Left colon (tissue), 2 donors: ENCODE data around the gene BTG1. TPM values are rescaled to one million over a fixed set of nuclear protein-coding genes. Genes with fewer than 3 reads are reported as not detected.

Source experiments
- ATAC-seq: fragments of 200-7000 bp; cut with Tn5 transposase; one replicate; pipeline ENCODE4 v1.9.1; 2020; ENCODE audit warnings: mild to moderate bottlenecking, moderate library complexity
- DNase-seq, 2 donors: peaks; one replicate each; pipeline ENCODE4 v3.0.0-alpha.2; 2020
- intact Hi-C, 2 donors: fragments of 100-400 bp; cut with DNase I in 1 of 2; cut with micrococcal nuclease in 1 of 2; formaldehyde crosslinking; loops; one replicate each; pipeline versions ENCODE4 v1.11.2 to v1.14.0; 2022; cut with DNase I, micrococcal nuclease
- long read RNA-seq: library from polyadenylated mRNA; unstranded; transcript quantifications from one replicate; pipeline ENCODE4 v2.0.0, GENCODE V29; 2021
- total RNA-seq, 2 donors: library from RNA; stranded (reverse); fragmentation: NEBNext Ultra II Directional; extraction: Animal tissue kit (Norgen Biotek cat#: 25700); gene quantifications; one replicate each; pipeline ENCODE4 v1.2.1, GENCODE V29; 2021
- donor health status: DM: no; HTN: no; CAD: no.
- donor health status: DM: yes; HTN: yes; CAD: no.

BTG1 gene
- total RNA-seq, result 100 to 1,000 TPM; 144 to 182 TPM
- long read RNA-seq, full-length matches to known transcripts, result 67 of 70 reads
- long read RNA-seq, partial matches to known transcripts, result 0 of 70 reads
- long read RNA-seq, other reads (novel, unspliced or antisense), result 3 of 70 reads

- intact Hi-C loops, result loop anchor here in 1 of 2 donors (10.0 kb wide), 1 partner anchor 761 kb away; no protein-coding TSS in a partner anchor
- DNase-seq (peak; percentile 98 to 99), ATAC-seq (peak; percentile 78)
These were observed at the start of gene BTG1 for GRCh38 chr12:92145731-92146496. TSS of gene BTG1 (minus strand) at chr12:92145846. CDS start at chr12:92145535, 311 bp downstream.

- ATAC-seq (no peak), DNase-seq (no peak)
- intact Hi-C loops, result no loop called here
These were observed 48.9 kb upstream of the BTG1 start for GRCh38 chr12:92194561-92194960.

- DNase-seq, result no peak
- intact Hi-C loops, result no loop called here
These were observed 48.2 kb upstream of the BTG1 start for GRCh38 chr12:92193846-92194245.

GRCh38 chr12:92193063-92193462 is 47.4 kb upstream of the BTG1 start:
- intact Hi-C loops, result no loop called here
- no peak for ATAC-seq
- no peak for DNase-seq

More at GRCh38 chr12:92193846-92194245, 48.2 kb upstream of the BTG1 start:
- no peak for ATAC-seq

GRCh38 chr12:92192360-92192759 is 46.7 kb upstream of the BTG1 start:
- ATAC-seq, result no peak
- intact Hi-C loops, result no loop called here

GRCh38 chr12:92191061-92191460 is 45.4 kb upstream of the BTG1 start:
- ATAC-seq (no peak), DNase-seq (no peak)
- intact Hi-C loops, result no loop called here

More at GRCh38 chr12:92192360-92192759, 46.7 kb upstream of the BTG1 start:
- DNase-seq, result no peak

GRCh38 chr12:92188517-92189188 is 43.0 kb upstream of the BTG1 start:
- ATAC-seq (peak; percentile 44), DNase-seq (no peak)
- intact Hi-C loops, result no loop called here

GRCh38 chr12:92186038-92186470 is 40.4 kb upstream of the BTG1 start:
- intact Hi-C loops, result no loop called here

GRCh38 chr12:92185052-92185451 is 39.4 kb upstream of the BTG1 start:
- intact Hi-C loops, result no loop called here
- ATAC-seq, result no peak
- DNase-seq, result no peak

More at GRCh38 chr12:92186038-92186470, 40.4 kb upstream of the BTG1 start:
- DNase-seq (no peak), ATAC-seq (no peak)

GRCh38 chr12:92183575-92183974 is 37.9 kb upstream of the BTG1 start:
- no peak for DNase-seq
- intact Hi-C loops, result no loop called here
- peak; percentile 47 for ATAC-seq

- intact Hi-C loops, result no loop called here
- no peak for DNase-seq
- no peak for ATAC-seq
These were observed 32.7 kb upstream of the BTG1 start for GRCh38 chr12:92178340-92178739.

- no peak for DNase-seq
- intact Hi-C loops, result no loop called here
- no peak for ATAC-seq
These were observed 31.0 kb upstream of the BTG1 start for GRCh38 chr12:92176646-92177045.

- DNase-seq (no peak), ATAC-seq (no peak)
- intact Hi-C loops, result no loop called here
These were observed 30.3 kb upstream of the BTG1 start for GRCh38 chr12:92175961-92176360.

GRCh38 chr12:92170050-92170449 is 24.4 kb upstream of the BTG1 start:
- intact Hi-C loops, result no loop called here

GRCh38 chr12:92167075-92167474 is 21.4 kb upstream of the BTG1 start:
- ATAC-seq, result no peak
- intact Hi-C loops, result no loop called here

More at GRCh38 chr12:92170050-92170449, 24.4 kb upstream of the BTG1 start:
- DNase-seq, result no peak
- no peak for ATAC-seq

GRCh38 chr12:92164712-92165111 is 19.1 kb upstream of the BTG1 start:
- ATAC-seq (no peak), DNase-seq (no peak)
- intact Hi-C loops, result no loop called here

More at GRCh38 chr12:92167075-92167474, 21.4 kb upstream of the BTG1 start:
- no peak for DNase-seq

GRCh38 chr12:92162079-92162478 is 16.4 kb upstream of the BTG1 start:
- intact Hi-C loops, result no loop called here

GRCh38 chr12:92158796-92159439 is 13.3 kb upstream of the BTG1 start:
- DNase-seq, result no peak
- ATAC-seq, result no peak
- intact Hi-C loops, result no loop called here

More at GRCh38 chr12:92162079-92162478, 16.4 kb upstream of the BTG1 start:
- no peak for DNase-seq
- no peak for ATAC-seq

GRCh38 chr12:92156704-92157395 is 11.2 kb upstream of the BTG1 start:
- intact Hi-C loops, result no loop called here
- ATAC-seq, result no peak
- DNase-seq, result no peak
